SK-N-MC (cell line): Measurements from ENCODE around the gene PFN3.

Experiments
- DNase-seq: peaks from one replicate; pipeline ENCODE4 v3.0.0-alpha.2; 2011; ENCODE audit warnings: low read depth, low spot score
- H3K27ac ChIP-seq: fragments of 200-600 bp; sonication (generic); 2 replicates; pipeline ENCODE4 v1.5.1; 2016; ENCODE audit warnings: mixed run types
- H3K36me3 ChIP-seq: fragments of 200-600 bp; sonication (generic); 2 replicates; pipeline ENCODE4 v1.6.1; 2017; ENCODE audit warnings: antibody characterized with exemption, low read length, mixed read lengths; ENCODE audit not compliant: insufficient read depth
- H3K4me3 ChIP-seq: fragments of 200-600 bp; sonication (generic); 2 replicates; pipeline ENCODE4 v1.5.1; 2016
- H3K9ac ChIP-seq: fragments of 200-600 bp; sonication (generic); 2 replicates; pipeline ENCODE4 v1.8.0; 2017; ENCODE audit warnings: mixed run types, mixed read lengths; ENCODE audit not compliant: insufficient read length
- H3K9me3 ChIP-seq: fragments of 200-600 bp; sonication (generic); 2 replicates; pipeline ENCODE4 v1.6.1; 2017; ENCODE audit warnings: low read depth, mild to moderate bottlenecking, antibody characterized with exemption, low read length, moderate library complexity, mixed read lengths
- EZH2 ChIP-seq: fragments of 200-600 bp; sonication (generic); IDR thresholded peaks from one replicate; pipeline ENCODE4 v1.6.1; 2017; ENCODE audit warnings: antibody characterized with exemption
- FOXP2 ChIP-seq: optimal IDR thresholded peaks from 2 replicates; pipeline ENCODE3; 2011; ENCODE audit warnings: mild to moderate bottlenecking, moderate library complexity; ENCODE audit not compliant: insufficient read depth; ENCODE audit errors: extremely low read length, control extremely low read depth
- POLR2AphosphoS5 ChIP-seq: IDR thresholded peaks from 2 replicates; pipeline ENCODE4 v1.6.1; 2012; ENCODE audit warnings: mild to moderate bottlenecking, low read depth, low read length, borderline replicate concordance

PFN3 gene

GRCh38 chr5:177439518-177440053 lies 39.1 kb upstream of the PFN3 start:
- H3K4me3 ChIP-seq: no peak overlapping the region
- H3K9ac ChIP-seq: no peak overlapping the region
- H3K36me3 ChIP-seq: no peaks in the 10 kb centered on the region; the same call in 1 of the 2 replicates

GRCh38 chr5:177438468-177438867 lies 38.0 kb upstream of the PFN3 start:
- no peak overlapping the region for H3K9ac ChIP-seq
- H3K4me3 ChIP-seq: no peak overlapping the region
- H3K27ac ChIP-seq: no peak overlapping the region
- no peaks in the 10 kb centered on the region for H3K9me3 ChIP-seq
- peaks cover 6% of the 10 kb centered on the region; the same call in 1 of the 2 replicates for H3K36me3 ChIP-seq
- no peak for DNase-seq
- TF ChIP-seq FOXP2 (no peak), POLR2AphosphoS5 (no peak), EZH2 (no peak)

More at GRCh38 chr5:177439518-177440053, 39.1 kb upstream of the PFN3 start:
- DNase-seq: no peak
- no peaks in the 10 kb centered on the region for H3K9me3 ChIP-seq
- no peak overlapping the region for H3K27ac ChIP-seq
- TF ChIP-seq FOXP2 (no peak), EZH2 (no peak), POLR2AphosphoS5 (no peak)

GRCh38 chr5:177437623-177438022 lies 37.2 kb upstream of the PFN3 start:
- Histone ChIP-seq H3K27ac (no peak overlapping the region), H3K36me3 (peaks cover 6% of the 10 kb centered on the region; the same call in 1 of the 2 replicates)
- TF ChIP-seq EZH2: no peak
- TF ChIP-seq POLR2AphosphoS5: no peak
- TF ChIP-seq FOXP2: no peak

GRCh38 chr5:177435847-177436536 lies 35.5 kb upstream of the PFN3 start:
- Histone ChIP-seq H3K9me3 (no peaks in the 10 kb centered on the region), H3K36me3 (peaks cover 6% of the 10 kb centered on the region; the same call in 1 of the 2 replicates), H3K27ac (no peak overlapping the region), H3K4me3 (no peak overlapping the region), H3K9ac (no peak overlapping the region)
- no peak for TF ChIP-seq EZH2
- TF ChIP-seq FOXP2: no peak
- TF ChIP-seq POLR2AphosphoS5: no peak
- DNase-seq: no peak

More at GRCh38 chr5:177437623-177438022, 37.2 kb upstream of the PFN3 start:
- Histone ChIP-seq H3K9ac (no peak overlapping the region), H3K4me3 (no peak overlapping the region), H3K9me3 (no peaks in the 10 kb centered on the region)
- DNase-seq: no peak

GRCh38 chr5:177434942-177435738 lies 34.7 kb upstream of the PFN3 start:
- Histone ChIP-seq H3K27ac (no peak overlapping the region), H3K9ac (no peak overlapping the region), H3K9me3 (no peaks in the 10 kb centered on the region), H3K36me3 (peaks cover 6% of the 10 kb centered on the region; the same call in 1 of the 2 replicates), H3K4me3 (no peak overlapping the region)
- no peak for DNase-seq
- TF ChIP-seq FOXP2 (no peak), POLR2AphosphoS5 (no peak), EZH2 (no peak)

- DNase-seq: no peak
- Histone ChIP-seq H3K9ac (no peak overlapping the region), H3K36me3 (peaks cover 6% of the 10 kb centered on the region; the same call in 1 of the 2 replicates), H3K4me3 (no peak overlapping the region), H3K27ac (no peak overlapping the region), H3K9me3 (no peaks in the 10 kb centered on the region)
- TF ChIP-seq FOXP2: no peak
- TF ChIP-seq EZH2: no peak
- TF ChIP-seq POLR2AphosphoS5: no peak
Measured at GRCh38 chr5:177434437-177434836, 34.0 kb upstream of the PFN3 start.

- Histone ChIP-seq H3K27ac (no peak overlapping the region), H3K36me3 (peaks cover 6% of the 10 kb centered on the region; the same call in 1 of the 2 replicates)
Measured at GRCh38 chr5:177433658-177434217, 33.3 kb upstream of the PFN3 start.

More at GRCh38 chr5:177433658-177434217, 33.3 kb upstream of the PFN3 start:
- TF ChIP-seq FOXP2: no peak
- TF ChIP-seq POLR2AphosphoS5: no peak
- TF ChIP-seq EZH2: no peak
- H3K9ac ChIP-seq: no peak overlapping the region
- DNase-seq: no peak
- H3K9me3 ChIP-seq: no peaks in the 10 kb centered on the region
- no peak overlapping the region for H3K4me3 ChIP-seq
